OCI-LY3 (cell line): ENCODE data around the gene TM9SF4.

Source experiments
- H2AFZ ChIP-seq: fragments of 200-600, 300-600 bp; shearing (Covaris generic); 2 replicates; pipeline ENCODE4 v1.6.0; 2014; ENCODE audit warnings: antibody characterized with exemption, low read depth, low read length
- H3K27ac ChIP-seq: fragments of 200-600, 300-600 bp; sonication (generic); 2 replicates; pipeline ENCODE4 v1.5.1; 2014; ENCODE audit warnings: mild to moderate bottlenecking, low read length, moderate library complexity, mixed read lengths
- H3K27me3 ChIP-seq: fragments of 200-600, 300-600 bp; sonication (generic); 2 replicates; pipeline ENCODE4 v1.6.1; 2014; ENCODE audit warnings: low read depth, low read length, mixed read lengths
- H3K36me3 ChIP-seq: fragments of 200-600, 300-600 bp; sonication (generic); replicated peaks from 2 replicates; pipeline ENCODE3; 2014; ENCODE audit warnings: low read depth, low read length, mixed read lengths
- H3K4me1 ChIP-seq: fragments of 300-600, 200-600 bp; sonication (generic); 2 replicates; pipeline ENCODE4 v1.6.1; 2014; ENCODE audit warnings: low read length, mixed read lengths
- H3K4me2 ChIP-seq: fragments of 200-600, 300-600 bp; sonication (generic); 2 replicates; pipeline ENCODE4 v1.6.1; 2014; ENCODE audit warnings: low read length, mixed read lengths
- H3K4me3 ChIP-seq: fragments of 300-600, 200-600 bp; sonication (generic); 2 replicates; pipeline ENCODE4 v1.5.1; 2014; ENCODE audit warnings: antibody characterized with exemption, mild to moderate bottlenecking, low read length, moderate library complexity
- H3K79me2 ChIP-seq: fragments of 300-600, 200-600 bp; shearing (Covaris generic); 2 replicates; pipeline ENCODE4 v1.6.1; 2014; ENCODE audit warnings: mild to moderate bottlenecking, low read length, mixed read lengths
- H3K9ac ChIP-seq: fragments of 300-600, 200-600 bp; shearing (Covaris generic); 2 replicates; pipeline ENCODE4 v1.6.0; 2014; ENCODE audit warnings: mild to moderate bottlenecking, low read length, moderate library complexity
- H3K9me3 ChIP-seq: fragments of 200-600, 300-600 bp; shearing (Covaris generic); 2 replicates; pipeline ENCODE4 v1.6.1; 2014; ENCODE audit warnings: low read length, mixed read lengths; ENCODE audit not compliant: insufficient read depth
- H4K20me1 ChIP-seq: fragments of 200-600, 300-600 bp; sonication (generic); 2 replicates; pipeline ENCODE4 v1.6.1; 2016; ENCODE audit warnings: low read length, mixed read lengths; ENCODE audit not compliant: insufficient read depth
- CTCF ChIP-seq: fragments of 200-600, 300-600 bp; sonication (generic); IDR thresholded peaks from 2 replicates; pipeline ENCODE4 v1.5.1; 2014; ENCODE audit warnings: antibody characterized with exemption, low read length, low read depth
- EZH2phosphoT487 ChIP-seq: fragments of 200-600 bp; shearing (Covaris generic); IDR thresholded peaks from 2 replicates; pipeline ENCODE4 v1.6.1; 2018; ENCODE audit warnings: antibody characterized with exemption, mixed run types, low read depth

The TM9SF4 gene

DNA sequence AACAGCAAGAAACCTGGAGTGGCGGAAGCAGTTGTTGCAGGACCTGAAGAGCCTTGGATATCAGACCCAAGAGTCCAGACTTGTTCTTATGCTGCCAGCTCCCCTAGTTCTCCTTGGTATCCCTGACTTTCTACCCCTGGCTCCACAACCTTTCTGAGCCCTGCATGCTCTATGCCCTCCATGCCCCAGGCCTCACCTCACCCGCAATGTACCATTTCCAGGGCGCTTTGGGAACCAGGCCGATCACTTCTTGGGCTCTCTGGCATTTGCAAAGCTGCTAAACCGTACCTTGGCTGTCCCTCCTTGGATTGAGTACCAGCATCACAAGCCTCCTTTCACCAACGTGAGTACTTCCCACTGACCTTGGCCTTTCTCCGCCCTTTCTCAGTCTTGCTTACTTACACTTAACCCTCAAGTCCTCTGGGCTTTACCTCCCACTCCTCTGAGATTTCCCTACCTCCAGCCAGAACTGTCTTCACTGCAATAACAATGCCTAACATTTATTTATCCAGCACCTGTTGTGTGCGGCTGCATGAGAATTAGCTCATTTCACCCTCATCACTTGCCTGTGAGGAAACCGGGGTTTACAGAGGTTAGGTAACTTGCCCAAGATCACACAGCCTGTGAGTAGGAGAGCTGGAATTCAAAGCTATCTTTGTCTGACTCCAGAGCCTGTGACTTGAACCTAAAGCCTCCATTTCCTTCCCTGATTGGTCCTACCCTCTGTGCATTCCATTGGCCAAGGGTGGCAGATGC is 100.5 kb downstream of the TM9SF4 start:
- Histone ChIP-seq H3K4me3 (no peak overlapping the region), H3K4me2 (no peak overlapping the region), H3K27ac (no peak overlapping the region), H2AFZ (no peak overlapping the region), H3K79me2 (peaks cover 65% of the 10 kb centered on the region), H3K9ac (no peak overlapping the region), H3K4me1 (peaks cover 27% of the 10 kb centered on the region), H4K20me1 (peaks cover 13% of the 10 kb centered on the region), H3K9me3 (no peaks in the 10 kb centered on the region), H3K36me3 (peaks cover 34% of the 10 kb centered on the region), H3K27me3 (no peaks in the 10 kb centered on the region)
- TF ChIP-seq CTCF (no peak), EZH2phosphoT487 (no peak)

DNA sequence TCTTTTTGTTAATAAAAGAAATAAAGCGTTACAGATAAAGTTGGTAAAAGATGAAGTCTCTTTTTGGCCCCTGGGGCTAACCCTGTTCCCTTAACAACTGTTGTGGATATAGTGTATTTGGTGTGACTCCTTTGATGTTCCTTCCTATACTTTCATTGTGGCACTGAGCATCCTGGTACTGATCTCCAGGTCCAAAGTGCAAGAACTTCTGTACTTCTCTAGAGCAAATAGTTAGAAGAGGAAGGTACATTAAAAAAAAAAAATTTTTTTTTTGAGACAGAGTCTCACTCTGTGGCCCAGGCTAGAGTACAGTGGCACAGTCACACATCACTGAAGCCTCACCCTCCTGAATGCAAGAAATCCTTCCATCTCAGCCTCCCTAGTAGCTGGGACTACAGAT is 104.4 kb downstream of the TM9SF4 start:
- H3K27ac ChIP-seq: no peak overlapping the region
- H3K36me3 ChIP-seq: peaks cover 61% of the 10 kb centered on the region
- no peaks in the 10 kb centered on the region for H3K9me3 ChIP-seq
- TF ChIP-seq EZH2phosphoT487 (no peak), CTCF (no peak)
- H3K9ac ChIP-seq: no peak overlapping the region
- no peak overlapping the region for H2AFZ ChIP-seq
- H3K4me1 ChIP-seq: peaks cover 6% of the 10 kb centered on the region
- no peak overlapping the region for H3K4me3 ChIP-seq
- H4K20me1 ChIP-seq: no peaks in the 10 kb centered on the region
- peaks cover 26% of the 10 kb centered on the region for H3K79me2 ChIP-seq
- H3K4me2 ChIP-seq: no peak overlapping the region
- no peaks in the 10 kb centered on the region for H3K27me3 ChIP-seq

DNA sequence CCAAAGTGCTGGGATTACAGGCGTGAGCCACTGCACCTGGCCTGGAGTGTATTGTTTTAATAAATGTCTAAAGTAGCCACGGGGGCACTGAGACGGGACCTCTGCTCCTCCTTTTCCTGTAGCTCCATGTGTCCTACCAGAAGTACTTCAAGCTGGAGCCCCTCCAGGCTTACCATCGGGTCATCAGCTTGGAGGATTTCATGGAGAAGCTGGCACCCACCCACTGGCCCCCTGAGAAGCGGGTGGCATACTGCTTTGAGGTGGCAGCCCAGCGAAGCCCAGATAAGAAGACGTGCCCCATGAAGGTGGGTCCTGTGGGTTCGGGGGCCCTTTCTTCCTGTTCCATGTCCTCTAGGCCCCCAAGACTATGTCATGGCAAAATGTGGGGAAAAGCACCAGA is 105.6 kb downstream of the TM9SF4 start:
- no peak overlapping the region for H3K9ac ChIP-seq
- H3K36me3 ChIP-seq: peaks cover 64% of the 10 kb centered on the region
- H3K9me3 ChIP-seq: no peaks in the 10 kb centered on the region

GRCh38 chr20:32215729-32216128 is 106.2 kb downstream of the TM9SF4 start:
- peaks cover 61% of the 10 kb centered on the region for H3K36me3 ChIP-seq

More for the DNA sequence above, 105.6 kb downstream of the TM9SF4 start:
- H4K20me1 ChIP-seq: no peaks in the 10 kb centered on the region
- H3K4me3 ChIP-seq: no peak overlapping the region
- no peak overlapping the region for H3K4me2 ChIP-seq
- TF ChIP-seq EZH2phosphoT487: no peak
- no peak for TF ChIP-seq CTCF
- H3K79me2 ChIP-seq: peaks cover 13% of the 10 kb centered on the region
- no peaks in the 10 kb centered on the region for H3K27me3 ChIP-seq
- H3K4me1 ChIP-seq: no peaks in the 10 kb centered on the region
- H2AFZ ChIP-seq: no peak overlapping the region
- H3K27ac ChIP-seq: no peak overlapping the region

More at GRCh38 chr20:32215729-32216128, 106.2 kb downstream of the TM9SF4 start:
- Histone ChIP-seq H3K79me2 (peaks cover 8% of the 10 kb centered on the region), H3K4me1 (no peaks in the 10 kb centered on the region), H3K9ac (no peak overlapping the region), H3K4me3 (no peak overlapping the region), H3K27me3 (no peaks in the 10 kb centered on the region), H3K4me2 (no peak overlapping the region), H4K20me1 (no peaks in the 10 kb centered on the region), H2AFZ (no peak overlapping the region), H3K27ac (no peak overlapping the region), H3K9me3 (no peaks in the 10 kb centered on the region)
- TF ChIP-seq EZH2phosphoT487 (no peak), CTCF (no peak)
